T-helper 1 cell (primary cell): ENCODE results near the gene VILL.
"Not testable (repeated sequence)": the region's sequence is repeated elsewhere in the genome, so short reads cannot be mapped to it uniquely, and the experiment has no call there.

Source experiments
- DNase-seq, 5 donors: peaks; one replicate each; pipeline ENCODE4 v3.0.0-alpha.2; 2012 to 2020

The VILL gene

DNA sequence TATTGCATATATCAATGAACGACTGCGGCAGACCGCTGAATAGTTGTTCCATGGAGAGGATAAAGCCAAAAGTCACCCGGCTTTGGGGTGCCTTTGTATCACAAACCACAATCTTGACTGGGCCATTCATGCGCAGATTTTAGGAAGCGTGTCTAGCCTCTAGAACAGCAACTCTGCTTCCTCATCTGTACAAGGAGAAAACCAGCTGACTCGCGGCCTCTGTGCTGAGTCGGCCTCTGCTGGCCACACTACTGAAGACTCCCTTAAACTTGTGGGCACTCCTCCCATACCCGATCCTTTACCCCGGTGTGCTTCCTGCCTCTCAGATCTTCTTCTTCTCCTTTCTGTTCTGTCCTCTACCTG, 49.3 kb downstream of the VILL start:
- peak; percentile 23 to 79 (median 51) for DNase-seq

DNA sequence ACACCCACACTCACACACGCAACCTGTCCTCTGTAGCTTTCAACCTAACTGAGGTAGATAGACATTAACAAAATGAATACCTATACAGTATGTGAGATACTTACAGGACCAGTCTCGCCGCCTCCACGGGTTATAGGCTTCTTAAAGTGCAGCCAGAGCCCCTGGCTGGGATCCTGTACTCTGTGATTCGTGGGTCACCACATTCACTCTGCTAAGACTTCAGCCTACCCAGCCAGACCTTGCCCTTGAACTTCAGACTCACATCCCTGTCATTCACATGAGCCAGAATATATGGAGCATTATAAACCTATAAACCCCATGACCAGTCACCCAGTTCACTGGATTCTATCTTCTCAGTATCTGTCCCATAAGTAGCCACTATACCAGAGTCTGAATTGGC, 49.8 kb downstream of the VILL start:
- no peak for DNase-seq

DNA sequence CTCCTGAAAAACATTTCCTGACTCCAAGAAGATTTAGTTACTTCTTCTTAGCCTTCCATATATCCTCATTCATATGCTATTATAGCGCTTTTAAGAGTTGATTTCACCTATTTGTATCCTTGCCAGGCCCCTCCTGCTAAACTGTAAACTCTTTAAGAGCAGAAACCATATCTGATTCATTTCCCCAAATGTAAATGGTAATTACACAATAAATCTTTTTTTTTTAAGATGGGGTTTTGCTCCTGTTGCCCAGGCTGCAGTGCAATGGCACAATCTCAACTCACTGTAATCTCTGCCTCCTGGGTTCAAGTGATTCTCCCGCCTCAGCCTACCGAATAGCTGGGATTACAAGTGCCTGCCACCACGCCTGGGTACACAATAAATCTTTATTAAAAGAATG, 52.9 kb downstream of the VILL start:
- DNase-seq: no peak

DNA sequence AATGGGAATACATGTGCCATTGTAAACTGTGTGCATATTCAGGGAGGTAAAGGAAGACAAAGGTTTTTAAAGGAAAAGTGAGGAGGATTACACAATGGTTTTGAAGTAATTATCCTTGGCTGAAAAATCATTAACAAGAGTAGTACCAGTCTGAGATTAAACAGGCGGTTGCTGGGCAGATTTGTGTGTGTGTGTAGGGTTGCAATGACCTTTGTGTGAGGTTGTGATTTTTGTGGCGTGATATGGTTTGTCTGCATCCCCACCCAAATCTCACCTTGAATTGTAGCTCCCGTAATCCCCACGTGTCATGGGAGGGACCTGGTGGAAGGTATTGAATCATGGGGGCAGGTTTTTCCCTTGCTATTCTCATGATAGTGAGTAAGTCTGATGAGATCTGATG, 55.4 kb downstream of the VILL start:
- DNase-seq: no peak

DNA sequence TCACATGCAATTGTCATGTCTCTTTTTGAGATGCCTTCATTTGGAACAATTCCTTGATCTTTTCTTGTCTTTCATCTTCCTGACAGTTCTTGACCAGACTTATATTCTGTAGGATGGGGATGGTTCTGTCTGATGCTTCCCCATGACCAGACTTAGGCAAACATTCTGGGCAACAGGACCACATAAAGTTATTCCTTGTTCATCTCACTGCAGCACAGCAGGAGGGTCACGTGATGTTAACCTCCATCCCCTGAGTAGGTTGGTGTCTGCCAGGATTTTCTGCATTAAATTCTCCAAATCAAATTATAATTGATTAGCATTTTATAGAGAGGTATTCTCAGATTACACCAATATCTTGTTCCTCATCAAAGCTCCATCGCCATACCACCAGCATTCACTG, 56.2 kb downstream of the VILL start:
- no peak for DNase-seq

DNA sequence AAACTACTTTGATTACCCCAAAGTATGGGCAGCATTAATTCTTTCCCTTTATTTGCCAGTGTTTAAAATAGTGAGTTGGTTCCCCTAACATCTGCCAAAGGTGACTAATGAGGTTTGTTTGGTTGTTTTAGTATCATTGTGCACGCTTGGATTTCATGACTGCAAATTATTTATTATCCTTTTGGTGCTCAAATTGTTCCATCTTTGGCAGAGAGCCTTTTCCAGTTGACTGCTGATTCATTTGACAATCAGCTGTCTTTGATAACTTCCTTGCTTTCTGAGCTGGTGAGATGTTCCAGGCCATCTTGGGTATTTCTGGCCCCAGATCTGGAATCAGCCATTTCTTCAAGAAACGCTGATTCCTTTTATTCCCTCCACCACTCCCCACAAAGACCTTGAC, 57.3 kb downstream of the VILL start:
- DNase-seq: no peak

DNA sequence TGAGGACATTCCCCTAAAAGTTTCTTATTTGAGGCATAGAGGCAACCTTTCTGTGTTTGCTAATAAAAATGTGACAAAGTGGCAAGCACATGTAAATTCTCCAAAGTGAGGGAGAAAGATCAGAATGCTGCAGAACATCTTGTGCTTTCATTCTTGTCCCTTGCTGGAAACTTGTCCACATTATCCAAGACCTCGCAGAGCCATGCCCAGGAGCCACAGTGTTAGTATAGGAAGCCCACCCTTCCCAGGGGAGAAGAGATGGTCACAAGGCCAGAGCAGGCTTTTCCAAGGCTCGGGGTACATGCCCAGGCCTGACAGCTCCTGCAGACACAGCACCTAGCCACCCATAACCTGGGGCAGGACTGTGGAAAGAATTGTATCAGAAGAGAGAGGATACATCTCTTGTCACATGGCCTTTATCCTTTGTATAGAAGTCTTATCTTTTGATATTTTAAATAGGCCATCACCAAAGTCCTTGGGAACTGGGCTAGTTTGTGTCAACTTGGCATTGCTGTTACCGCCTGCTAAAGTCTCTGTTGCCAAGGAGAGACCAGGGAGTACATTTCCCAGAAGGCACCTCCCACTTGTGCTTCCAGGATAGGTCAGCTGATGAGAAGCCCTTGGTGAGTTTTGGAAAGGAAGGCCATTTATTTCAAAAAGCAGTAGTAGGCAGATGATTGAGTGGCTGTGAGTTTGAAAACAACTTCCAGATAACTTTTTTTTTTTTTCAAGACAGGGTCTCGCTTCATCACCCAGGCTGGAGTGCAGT, 59.0 kb downstream of the VILL start:
- DNase-seq: no peak

DNA sequence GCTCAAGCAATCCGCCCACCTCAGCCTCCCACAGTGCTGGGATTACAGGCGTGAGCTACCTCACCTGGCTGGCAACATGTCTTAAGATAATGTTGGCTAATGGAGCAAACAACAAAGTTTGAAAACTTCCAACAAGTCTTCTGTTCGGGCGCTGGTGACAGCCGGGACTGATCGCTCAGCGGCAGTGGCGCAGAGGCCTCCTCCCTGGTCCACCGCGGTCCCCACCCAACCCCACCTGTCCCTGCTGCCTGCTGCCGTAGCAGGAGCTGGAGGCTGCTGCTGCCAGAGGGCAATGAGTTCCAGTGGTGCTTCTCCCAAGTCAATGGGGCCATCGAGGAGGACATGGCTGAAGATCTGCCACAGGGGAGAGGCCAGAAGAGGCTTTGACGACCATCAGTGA, 60.5 kb downstream of the VILL start:
- DNase-seq: no peak

DNA sequence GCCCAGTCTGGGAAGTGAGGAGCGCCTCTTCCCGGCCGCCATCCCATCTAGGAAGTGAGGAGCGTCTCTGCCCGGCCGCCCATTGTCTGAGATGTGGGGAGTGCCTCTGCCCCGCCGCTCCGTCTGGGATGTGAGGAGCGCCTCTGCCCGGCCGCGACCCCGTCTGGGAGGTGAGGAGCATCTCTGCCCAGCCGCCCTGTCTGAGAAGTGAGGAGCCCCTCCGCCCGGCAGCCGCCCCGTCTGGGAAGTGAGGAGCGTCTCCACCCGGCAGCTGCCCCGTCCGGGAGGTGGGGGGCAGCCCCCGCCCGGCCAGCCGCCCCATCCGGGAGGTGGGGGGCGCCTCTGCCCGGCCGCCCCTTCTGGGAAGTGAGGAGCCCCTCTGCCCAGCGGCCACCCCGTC, 62.7 kb downstream of the VILL start:
- DNase-seq: not testable (repeated sequence)

DNA sequence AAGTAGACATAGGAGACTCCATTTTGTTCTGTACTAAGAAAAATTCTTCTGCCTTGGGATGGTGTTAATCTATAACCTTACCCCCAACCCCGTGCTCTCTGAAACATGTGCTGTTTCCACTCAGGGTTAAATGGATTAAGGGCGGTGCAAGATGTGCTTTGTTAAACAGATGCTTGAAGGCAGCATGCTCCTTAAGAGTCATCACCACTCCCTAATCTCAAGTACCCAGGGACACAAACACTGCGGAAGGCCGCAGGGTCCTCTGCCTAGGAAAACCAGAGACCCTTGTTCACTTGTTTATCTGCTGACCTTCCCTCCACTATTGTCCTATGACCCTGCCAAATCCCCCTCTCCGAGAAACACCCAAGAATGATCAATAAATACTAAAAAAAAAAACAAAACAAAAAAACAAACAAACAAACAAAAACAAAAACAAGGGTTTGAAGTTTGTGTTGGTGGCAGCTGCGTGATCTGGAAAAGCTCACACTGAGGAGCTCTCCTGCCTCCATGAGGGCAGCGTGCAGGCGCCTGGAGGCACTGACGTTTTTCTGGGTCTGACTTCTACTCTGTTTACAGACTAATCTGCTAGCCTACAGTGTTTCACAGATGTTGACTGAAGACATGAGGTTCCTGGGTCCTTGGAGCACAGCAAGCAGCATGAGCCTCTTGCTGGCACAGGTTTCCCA, 63.4 kb downstream of the VILL start:
- not testable (repeated sequence) for DNase-seq

DNA sequence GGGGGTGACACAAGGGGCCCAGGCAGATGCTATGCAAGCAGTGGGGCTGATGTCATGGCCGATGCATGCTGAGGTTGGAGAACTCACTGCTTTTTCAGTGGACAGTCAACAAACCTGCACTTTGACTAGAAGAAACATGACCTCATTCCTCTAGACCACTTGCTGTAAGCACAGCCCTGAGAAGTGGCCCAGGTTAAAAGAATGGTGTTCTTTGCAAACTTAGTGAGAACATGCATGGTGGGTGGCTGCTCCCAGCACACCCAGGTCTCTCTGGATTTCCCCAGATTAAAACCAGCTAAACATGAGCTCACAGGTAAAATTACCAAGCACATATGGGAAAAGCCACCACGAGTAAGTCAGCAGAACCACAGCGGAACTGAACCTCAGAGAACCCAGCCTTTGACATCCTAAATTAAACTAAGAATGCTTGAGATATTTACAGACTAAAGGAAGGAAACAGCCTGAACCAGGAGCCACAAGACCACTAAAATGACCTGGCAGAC, 64.0 kb downstream of the VILL start:
- no peak for DNase-seq
